Islet precursor cell (in vitro differentiated cells): ENCODE results near the gene SLC11A2.

Source experiments
- DNase-seq: peaks from one replicate; pipeline ENCODE4 v3.0.0-alpha.2; 2018

Gene SLC11A2

DNA sequence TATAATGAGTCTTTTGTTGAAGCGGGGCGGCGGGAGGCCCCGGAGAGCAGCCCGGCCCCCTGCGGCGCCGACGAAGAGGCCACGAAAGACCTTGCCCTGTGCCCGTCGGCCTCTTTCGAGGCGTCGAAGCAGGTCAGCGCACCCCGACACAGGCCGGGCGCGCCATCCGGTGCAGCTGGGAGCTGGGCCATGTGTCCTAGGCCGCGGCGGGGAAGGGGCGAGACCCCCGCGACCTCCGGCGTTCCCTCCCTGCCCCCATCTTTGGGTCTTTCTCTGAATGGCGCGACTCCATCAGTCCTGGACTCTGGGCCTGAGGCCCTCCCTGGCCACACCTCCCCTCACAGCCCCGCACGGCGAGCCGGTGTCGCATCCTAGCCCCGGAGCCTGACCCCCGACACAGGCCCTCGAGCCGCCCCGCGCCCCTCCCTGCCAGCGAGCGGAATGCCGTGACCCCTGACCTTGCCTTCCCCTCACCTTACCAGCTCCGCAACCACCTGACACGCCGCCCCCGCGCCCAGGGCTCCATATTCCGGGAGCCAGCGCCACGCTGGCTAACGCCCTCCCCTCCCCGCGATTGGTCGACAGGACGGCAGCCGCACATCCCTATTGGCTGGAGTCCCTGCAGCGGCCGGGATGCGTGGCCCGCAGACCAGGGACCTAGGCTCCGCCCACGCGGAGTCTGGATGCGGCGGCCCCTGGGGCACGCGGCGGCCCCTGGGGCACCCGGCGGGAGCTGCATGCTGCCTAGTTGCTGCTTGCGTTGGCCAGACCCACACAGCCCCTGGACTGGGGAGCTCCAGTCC is at the start of gene SLC11A2:
Gene SLC11A2 (minus strand): TSS at position 549 of the 803 bp plus-strand sequence. CDS start 15,656 bp downstream, outside the sequence.
- peak; percentile 100 for DNase-seq

GRCh38 chr12:51075390-51075789 is 49.2 kb upstream of the SLC11A2 start:
- DNase-seq, result no peak

- DNase-seq, result no peak
Measured at GRCh38 chr12:51071663-51072062, 45.5 kb upstream of the SLC11A2 start.

DNA sequence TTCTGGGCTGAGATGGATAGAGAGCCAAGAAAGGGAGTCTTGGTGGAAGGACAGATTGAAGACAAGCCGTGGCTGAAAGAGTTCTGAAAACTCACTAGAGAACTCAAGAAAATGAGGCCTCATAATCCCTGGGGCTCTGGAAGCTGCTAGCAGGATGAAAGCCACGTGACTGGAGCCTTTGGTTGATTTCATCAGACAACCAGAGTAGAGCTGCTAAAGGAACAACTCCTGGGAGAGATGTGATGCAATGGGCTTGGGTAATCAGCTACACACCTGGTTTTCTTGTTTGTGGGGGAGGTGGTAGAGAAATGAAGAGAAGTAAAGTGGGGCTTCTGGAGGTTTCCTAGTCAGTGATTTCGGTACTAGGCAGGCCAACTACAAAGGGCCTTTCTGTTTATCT is 43.8 kb upstream of the SLC11A2 start:
- DNase-seq, result peak; percentile 89

DNA sequence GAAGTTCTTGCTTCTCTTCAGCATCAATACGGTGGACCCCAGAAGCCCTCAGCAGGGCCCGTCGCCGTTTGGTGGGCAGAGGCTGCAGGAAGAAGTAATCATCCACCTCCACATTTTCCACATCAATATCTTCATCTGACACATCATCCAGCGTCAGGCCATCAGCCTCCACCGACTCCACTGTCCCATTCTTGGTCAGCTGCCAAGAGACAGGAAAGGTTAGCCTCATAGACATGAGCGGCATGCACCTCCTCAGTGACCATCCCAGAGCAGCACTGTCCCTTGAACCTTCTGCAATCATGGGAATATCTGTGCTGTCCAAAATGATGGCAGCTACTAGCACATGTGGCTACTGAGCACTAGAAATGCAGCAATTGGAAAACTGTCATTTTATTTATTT is 41.6 kb upstream of the SLC11A2 start:
- no peak for DNase-seq

DNA sequence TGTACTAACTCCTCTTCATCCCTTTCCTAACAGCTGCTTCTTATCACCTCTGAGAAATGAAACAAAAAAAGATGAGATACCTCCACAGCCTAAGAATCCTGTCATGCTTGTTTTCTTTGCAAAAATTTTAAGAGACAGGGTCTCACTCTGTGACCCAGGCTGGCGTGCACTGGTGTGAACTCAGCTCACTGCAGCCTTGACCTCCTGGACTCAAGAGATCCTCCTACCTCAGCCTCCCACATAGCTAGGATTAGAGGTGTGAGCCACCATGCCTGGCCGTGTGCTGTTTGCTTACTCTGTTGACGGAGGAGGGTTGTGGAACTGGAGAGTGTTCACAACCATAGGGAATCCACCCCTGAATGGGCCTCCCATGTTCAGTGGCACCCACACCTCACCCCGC is 41.0 kb upstream of the SLC11A2 start:
- DNase-seq, result no peak

GRCh38 chr12:51065530-51065929 is 39.3 kb upstream of the SLC11A2 start:
- DNase-seq, result no peak

GRCh38 chr12:51062631-51063397 is 36.6 kb upstream of the SLC11A2 start:
- DNase-seq, result no peak

- no peak for DNase-seq
Measured at GRCh38 chr12:51059086-51059485, 32.9 kb upstream of the SLC11A2 start.

DNA sequence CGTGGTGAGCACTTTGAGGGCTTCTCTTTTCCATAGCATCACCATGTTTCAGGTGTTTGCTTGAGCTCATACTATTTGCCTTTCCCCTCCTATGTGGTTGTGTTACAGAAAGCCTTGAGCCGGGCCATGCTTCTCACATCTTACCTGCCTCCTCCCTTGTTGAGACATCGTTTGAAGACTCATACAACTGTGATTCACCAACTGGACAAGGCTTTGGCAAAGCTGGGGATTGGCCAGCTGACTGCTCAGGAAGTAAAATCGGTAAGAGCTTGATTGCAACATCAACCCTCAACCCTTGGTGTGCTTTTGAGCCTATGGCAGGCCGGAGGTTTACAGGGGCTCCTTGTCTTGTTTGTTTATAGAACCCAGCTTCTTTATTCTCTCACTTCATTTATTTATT is 30.1 kb upstream of the SLC11A2 start:
- DNase-seq, result no peak

GRCh38 chr12:51055060-51055459 is 28.9 kb upstream of the SLC11A2 start:
- no peak for DNase-seq

GRCh38 chr12:51051787-51052186 is 25.6 kb upstream of the SLC11A2 start:
- DNase-seq, result no peak

DNA sequence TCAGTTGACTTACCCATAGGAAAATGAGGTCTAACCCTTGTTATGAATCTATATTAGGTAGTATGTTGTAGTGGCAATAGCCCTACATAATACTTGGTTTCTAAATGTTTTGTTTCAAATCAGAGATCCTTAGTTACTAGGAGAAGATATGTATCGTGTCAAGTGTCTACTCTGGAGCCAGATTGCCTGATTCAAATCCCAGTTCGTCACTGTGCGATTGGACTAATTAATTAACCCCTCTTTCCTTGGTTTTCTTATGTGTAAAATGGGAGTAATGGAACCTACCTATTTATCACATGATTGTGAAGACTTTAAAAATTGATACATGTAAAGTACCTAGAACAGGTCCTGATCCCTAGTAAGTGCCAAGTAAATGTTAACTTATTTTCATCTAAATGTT is 23.3 kb upstream of the SLC11A2 start:
- no peak for DNase-seq

- DNase-seq, result peak; percentile 65
Measured at GRCh38 chr12:51048661-51049251, 22.6 kb upstream of the SLC11A2 start.

- peak; percentile 99 for DNase-seq
Measured at GRCh38 chr12:51047655-51048540, 21.7 kb upstream of the SLC11A2 start, which contains the start of gene LETMD1. Gene LETMD1, plus strand, starts transcription at chr12:51048327. Its CDS starts 30 bp downstream, at chr12:51048357.

- no peak for DNase-seq
Measured at GRCh38 chr12:51036279-51036678, 10.1 kb upstream of the SLC11A2 start.

DNA sequence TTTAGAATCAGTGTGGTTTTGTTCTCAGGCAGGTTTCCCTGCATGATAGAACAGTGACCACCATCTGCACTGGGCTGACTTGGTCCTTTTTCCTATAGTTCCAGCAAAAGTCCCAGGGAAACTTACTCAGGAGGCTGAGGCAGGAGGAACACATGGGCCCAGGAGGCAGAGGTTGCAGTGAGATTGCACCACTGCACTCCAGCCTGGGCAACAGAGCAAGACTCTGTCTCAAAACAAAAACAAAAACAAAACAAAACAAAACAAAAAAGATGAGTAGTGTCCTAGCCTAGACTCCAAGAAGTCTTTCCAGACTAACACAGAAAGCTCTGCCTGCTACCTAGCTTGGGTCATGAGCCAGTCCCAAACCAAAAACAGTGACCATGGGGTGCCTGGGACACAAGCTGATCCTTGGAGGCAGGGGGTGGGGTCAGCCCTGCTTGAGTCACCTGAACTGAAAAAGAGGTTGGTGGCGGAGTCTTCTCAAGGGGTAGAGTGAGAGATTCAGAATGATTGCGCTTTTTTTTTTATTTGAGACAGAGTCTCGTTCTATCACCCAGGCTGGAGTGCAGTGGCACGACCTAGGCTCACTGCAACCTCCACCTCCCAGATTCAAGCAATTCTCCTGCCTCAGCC is 7.4 kb upstream of the SLC11A2 start:
- DNase-seq, result no peak

DNA sequence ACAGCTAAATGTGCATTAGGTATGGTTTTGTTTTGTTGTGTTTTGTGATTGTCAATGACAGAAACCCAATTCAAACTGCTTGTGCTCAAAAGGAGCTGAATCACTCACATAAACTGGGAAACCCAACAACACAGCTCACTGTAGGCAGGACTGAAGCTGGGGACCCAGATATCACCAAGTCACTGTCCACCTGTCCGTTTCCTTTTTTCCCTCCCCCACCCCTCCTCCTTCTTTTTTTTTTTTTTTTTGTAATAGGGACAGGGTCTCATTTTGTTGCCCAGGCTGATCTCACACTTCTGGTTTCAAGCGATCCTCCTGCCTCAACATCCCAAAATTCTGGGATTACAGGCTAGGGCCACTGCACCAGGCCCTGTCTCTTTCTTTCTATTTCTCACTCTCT is 6.9 kb upstream of the SLC11A2 start:
- DNase-seq, result no peak

DNA sequence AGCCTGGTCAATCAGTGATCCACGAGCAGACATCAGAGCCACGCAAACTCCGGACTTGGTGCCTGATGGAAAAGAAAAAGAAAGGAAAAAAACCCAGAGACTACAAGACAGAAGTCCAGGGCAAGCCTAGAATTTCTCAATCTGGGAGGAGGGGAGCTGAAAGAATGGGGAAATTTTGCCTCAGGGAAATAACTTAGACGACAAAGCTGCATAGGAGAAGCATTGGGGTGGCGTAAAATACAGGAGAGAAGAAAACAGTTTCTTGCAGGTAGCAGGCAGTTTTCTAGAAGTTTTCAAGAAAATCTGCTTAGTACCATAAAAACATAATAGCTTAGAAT is 2.6 kb upstream of the SLC11A2 start:
- DNase-seq, result no peak

GRCh38 chr12:51028126-51028812 is 2.1 kb upstream of the SLC11A2 start:
- DNase-seq, result peak; percentile 83

GRCh38 chr12:51027342-51027835 is 1.2 kb upstream of the SLC11A2 start:
- no peak for DNase-seq
